ENCODE results near the gene DGKB.

The DGKB gene

GRCh38 chr7:14751461-14751860, 151.1 kb downstream of the DGKB start:
- DNase-seq: no peak

- DNase-seq: peak; percentile 85
Measured at GRCh38 chr7:14748461-14748860, 154.1 kb downstream of the DGKB start.

- DNase-seq: no peak
Measured at GRCh38 chr7:14747701-14748100, 154.8 kb downstream of the DGKB start.

GRCh38 chr7:14745076-14745475, 157.5 kb downstream of the DGKB start:
- DNase-seq: no peak

GRCh38 chr7:14740606-14741005, 161.9 kb downstream of the DGKB start:
- no peak for DNase-seq

GRCh38 chr7:14739841-14740185, 162.7 kb downstream of the DGKB start:
- DNase-seq: no peak

GRCh38 chr7:14739168-14739840, 163.2 kb downstream of the DGKB start:
- DNase-seq: no peak

- no peak for DNase-seq
Measured at GRCh38 chr7:14738086-14738485, 164.5 kb downstream of the DGKB start.

- DNase-seq: no peak
Measured at GRCh38 chr7:14734839-14735321, 167.7 kb downstream of the DGKB start.

GRCh38 chr7:14720785-14721184, 181.8 kb downstream of the DGKB start:
- peak; percentile 4 for DNase-seq

- DNase-seq: peak; percentile 17
Measured at GRCh38 chr7:14717816-14718215, 184.7 kb downstream of the DGKB start.

GRCh38 chr7:14717169-14717568, 185.4 kb downstream of the DGKB start:
- DNase-seq: no peak

GRCh38 chr7:14714161-14714728, 188.3 kb downstream of the DGKB start:
- DNase-seq: no peak

- no peak for DNase-seq
Measured at GRCh38 chr7:14698239-14698638, 204.3 kb downstream of the DGKB start.

- DNase-seq: no peak
Measured at GRCh38 chr7:14697684-14698083, 204.9 kb downstream of the DGKB start.

- DNase-seq: peak; percentile 15
Measured at GRCh38 chr7:14691597-14692203, 210.9 kb downstream of the DGKB start.

GRCh38 chr7:14691034-14691433, 211.5 kb downstream of the DGKB start:
- DNase-seq: no peak

- DNase-seq: no peak
Measured at GRCh38 chr7:14690486-14690885, 212.1 kb downstream of the DGKB start.

GRCh38 chr7:14690075-14690474, 212.5 kb downstream of the DGKB start:
- no peak for DNase-seq

GRCh38 chr7:14688208-14688607, 214.3 kb downstream of the DGKB start:
- DNase-seq: no peak

GRCh38 chr7:14687777-14688176, 214.8 kb downstream of the DGKB start:
- no peak for DNase-seq

- no peak for DNase-seq
Measured at GRCh38 chr7:14687241-14687640, 215.3 kb downstream of the DGKB start.

- no peak for DNase-seq
Measured at GRCh38 chr7:14685167-14685566, 217.4 kb downstream of the DGKB start.

- no peak for DNase-seq
Measured at GRCh38 chr7:14682910-14683465, 219.6 kb downstream of the DGKB start.

Data from fibroblast of skin of right quadriceps (primary cell).